HG03354 (cell line): Measurements from ENCODE around the gene SSRP1.

Experiments used
- ATAC-seq: cut with Tn5 transposase; IDR thresholded peaks from one replicate; pipeline ENCODE4 v1.9.1; 2021; ENCODE audit warnings: mild to moderate bottlenecking; ENCODE audit not compliant: unreplicated experiment, poor library complexity, severe bottlenecking

SSRP1 gene

DNA sequence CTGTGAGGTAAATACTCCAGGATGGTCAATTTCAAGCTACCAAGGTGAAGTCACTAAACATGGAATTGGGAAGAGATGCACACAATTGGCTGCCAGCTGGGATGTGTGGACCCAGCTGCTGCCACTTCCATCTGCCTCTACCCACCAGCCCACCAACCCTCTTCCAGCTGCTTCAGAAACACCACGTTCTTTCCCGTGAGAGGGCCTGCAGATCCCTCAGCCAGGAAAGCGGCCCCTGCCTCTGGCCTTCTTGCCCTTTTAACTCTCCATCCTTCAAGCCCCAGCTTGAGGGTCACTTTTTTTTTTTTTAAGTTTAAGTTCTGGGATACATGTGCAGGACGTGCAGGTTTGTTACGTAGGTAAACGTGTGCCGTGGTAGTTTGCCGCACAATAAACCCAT, 25.3 kb upstream of the SSRP1 start:
- ATAC-seq = no peak

DNA sequence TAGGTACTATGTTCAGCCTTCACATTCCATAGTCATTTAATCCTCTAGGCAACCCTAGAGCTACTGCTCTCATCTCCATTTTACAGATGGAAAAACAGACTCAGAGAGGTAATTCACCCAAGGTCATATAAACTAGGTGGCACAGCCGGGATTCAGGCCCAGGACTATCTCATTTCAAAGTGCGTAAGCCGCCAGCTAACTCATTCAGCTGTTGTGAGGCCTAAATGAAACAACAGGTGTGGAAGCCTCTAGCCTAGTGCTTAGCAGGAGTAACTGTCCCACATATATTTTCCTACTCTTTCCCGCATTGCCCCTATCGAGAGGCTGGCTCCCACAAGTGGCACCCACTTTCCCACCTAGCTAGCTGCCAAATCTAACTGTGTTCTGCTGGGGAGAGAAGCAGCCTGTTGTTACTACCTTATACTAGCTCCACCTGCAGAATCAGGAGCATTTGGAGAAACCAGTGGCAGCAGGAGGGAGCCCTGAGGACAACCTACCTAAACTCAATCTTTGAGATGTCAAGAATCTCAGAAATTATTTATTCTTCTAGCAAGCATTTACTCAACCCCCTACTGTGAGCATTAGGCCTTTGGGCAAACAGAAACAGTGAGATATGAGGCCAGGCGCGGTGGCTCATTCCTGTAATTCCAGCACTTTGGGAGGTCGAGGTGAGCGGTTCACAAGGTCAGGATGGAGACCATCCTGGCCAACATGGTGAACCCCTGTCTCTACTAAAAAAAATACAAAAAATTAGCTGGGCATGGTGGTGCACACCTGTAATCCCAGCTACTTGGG, 24.4 kb upstream of the SSRP1 start:
- ATAC-seq = no peak

DNA sequence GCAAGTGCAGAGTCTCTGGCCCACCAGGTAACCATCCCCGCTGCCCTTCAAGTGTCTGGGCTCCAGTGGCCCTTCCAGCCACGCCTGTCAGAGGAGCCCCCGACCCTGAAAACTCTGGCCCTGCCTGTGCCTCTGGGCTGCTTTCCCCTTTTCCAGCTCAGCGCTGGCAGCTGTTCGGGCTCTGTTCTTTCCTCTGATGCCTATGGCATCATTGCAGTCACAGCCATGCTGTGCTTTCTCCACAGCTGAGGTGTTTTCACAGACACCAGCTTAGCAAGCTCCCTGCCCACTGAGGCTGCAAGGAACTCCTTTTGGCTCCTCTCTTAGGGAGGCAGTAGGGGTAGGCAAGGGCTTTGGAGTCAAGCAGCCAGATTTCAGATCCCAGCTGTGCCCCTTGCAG, 23.7 kb upstream of the SSRP1 start:
- no peak for ATAC-seq

DNA sequence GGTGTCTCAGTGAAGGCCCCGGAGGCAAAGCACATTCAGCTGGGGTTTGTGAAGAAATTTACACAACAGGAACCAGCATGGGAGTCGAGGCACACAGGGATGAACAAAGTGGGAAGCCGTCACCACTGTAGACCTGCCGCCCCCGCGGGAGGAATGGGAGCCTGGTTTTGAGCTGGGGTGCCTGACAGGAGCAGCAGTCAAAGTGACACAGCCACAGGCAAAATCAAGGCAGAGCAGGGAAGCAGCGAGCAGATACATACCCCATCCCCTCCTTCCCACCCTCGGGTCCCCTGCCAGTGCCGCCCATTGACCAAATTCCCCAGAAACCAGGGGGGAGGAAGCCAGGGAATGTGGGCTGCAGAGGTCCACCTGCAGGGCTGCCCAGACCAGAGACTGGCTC, 23.3 kb upstream of the SSRP1 start:
- no peak for ATAC-seq

DNA sequence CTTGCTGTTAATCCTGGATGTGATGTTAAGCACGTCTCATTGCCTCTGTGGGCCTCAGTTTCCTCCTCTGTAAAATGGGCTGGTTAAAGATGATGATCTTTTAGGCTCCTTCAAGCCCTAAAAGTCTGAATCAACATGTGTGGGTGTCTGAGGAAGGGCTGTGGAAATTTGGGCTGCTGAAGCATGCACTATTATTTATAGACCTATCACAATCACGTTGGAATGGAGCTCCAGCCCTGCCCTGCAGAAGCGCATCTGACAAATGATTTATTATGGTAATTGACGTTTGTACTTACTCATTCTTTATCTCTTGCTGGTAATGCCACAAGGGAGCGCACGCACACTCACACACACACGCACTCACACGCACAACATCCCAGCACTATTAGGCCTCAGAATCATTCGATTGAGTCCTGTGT, 22.9 kb upstream of the SSRP1 start:
- no peak for ATAC-seq

DNA sequence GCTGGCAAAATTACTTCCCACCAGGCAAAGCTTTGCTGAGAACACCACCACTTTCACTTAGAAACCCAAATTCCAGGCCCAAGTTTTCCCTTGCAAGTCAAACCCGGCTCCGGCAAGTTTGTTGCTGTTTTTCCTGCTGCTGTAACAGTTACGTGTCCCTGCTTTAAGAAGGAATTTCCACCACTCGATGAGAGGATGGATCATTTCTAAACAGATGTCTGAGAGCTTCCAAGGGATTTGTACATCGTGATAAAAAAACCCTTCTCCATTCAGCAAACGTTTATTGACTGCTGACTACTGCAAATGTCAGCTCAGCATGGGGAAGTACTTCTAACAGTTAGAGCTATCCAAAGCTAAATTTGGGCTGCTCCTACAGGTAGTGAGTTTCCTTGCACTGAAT, 22.2 kb upstream of the SSRP1 start:
- ATAC-seq = no peak

DNA sequence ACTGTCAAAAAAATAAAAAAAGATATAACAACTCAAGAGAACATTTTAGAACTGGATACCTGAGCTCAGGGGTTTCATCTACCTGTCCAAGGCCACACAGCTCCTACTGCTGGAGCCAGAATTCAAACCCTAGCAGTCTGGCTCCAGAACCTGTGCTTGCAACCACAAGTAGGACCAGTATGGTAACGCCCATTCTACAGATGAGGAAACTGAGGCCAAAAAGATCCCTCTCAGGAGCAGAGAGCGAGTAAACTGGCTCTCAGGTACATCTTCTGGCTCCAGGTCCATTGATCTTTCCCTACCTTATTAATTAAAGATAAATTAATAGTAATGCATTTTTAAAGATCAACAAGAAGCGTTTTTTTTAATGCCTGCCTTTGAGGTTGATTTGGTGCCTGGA, 21.6 kb upstream of the SSRP1 start:
- ATAC-seq = no peak

DNA sequence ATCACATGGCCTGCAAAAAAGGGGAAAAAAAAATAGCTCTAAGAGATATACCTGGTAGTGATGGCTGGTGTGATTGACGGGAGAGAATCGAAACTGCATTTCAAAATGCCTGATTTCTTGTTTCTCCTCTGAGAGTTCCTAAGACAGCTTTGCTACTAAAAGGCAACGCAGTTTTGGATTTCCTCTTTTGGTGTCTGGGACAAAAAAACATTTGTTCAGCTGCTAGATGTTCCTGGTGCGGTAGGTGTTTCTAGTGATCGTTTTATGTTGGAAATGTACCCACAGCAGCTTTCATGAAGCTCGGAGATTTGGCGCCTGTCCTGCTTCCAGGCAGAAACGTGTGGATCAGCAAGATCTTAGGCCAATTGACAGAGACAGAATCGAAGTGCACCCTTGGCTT, 20.6 kb upstream of the SSRP1 start:
- no peak for ATAC-seq

DNA sequence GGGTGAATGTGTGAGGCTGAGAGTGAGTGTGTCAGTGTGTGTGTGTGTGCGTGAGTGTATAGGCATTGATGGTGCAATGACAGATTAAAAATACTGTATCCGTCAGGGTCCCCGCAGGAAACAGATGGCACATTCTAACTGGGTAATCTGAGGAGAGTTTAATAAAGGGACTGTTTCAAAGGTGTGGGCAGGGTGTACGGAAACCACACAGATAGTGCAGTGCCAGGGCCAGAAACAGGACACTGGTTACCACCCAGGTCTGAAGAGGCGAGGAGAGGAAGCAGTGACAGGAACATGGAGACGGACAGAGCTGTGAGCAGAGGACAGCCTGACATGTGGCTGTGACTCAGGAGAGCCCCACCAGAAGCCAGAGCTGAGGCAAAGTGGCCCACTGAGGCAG, 19.0 kb upstream of the SSRP1 start:
- no peak for ATAC-seq

DNA sequence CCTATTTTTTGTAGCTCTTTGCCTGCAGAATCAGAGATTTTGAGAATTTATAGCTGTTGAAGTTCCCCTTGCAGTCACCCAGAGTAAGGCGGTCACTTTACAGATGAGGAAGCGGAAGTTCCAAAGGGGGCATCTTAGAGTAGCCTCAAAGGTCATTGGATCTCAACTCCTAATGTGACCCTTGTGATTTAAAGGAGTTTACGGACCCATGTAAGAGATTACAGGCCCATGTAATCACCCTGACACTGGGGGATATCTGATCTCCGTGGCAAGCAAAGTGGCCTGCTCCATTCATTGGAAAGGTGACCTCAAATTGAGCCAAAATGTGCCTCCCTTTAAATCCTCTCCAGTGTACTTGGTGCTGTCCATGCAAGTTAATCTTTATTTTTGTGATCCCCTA, 18.2 kb upstream of the SSRP1 start:
- no peak for ATAC-seq

DNA sequence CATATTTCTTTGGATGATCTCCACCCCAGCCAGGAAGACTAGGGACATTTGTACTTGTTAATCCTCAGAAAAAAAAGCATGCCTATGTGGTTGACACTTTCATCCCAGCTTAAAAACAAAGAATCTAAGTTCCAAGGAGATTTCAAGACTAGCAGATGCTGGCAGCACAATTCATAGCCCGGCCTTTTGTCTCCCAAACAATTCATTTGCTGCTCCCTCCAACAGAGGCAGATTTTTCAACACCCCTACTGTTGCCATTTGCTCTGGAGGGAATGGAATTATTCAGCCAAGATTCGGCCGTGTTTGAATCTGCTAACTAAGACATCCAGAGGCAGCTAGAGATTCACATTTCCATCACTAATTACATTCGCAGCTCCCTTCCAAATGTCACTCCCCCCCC, 17.8 kb upstream of the SSRP1 start:
- ATAC-seq = no peak

DNA sequence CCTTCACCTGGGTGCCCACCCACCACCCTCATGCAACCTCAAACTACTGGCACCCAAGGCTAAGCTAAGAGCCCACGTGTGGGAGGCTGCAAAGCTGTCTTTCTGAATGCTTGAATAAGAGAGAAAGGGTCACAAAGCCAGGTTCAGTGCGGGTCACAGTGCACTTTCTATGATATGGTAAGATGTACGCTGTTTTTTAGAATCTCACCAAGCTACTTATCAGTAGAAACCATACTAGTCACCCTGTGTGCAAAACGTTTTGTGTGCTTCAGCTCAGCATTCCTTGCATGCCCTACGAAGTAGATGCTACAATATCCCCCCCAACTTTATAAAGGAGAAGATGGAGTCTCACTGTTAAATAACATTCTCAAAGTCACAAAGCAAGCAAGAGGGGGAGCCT, 17.3 kb upstream of the SSRP1 start:
- no peak for ATAC-seq

DNA sequence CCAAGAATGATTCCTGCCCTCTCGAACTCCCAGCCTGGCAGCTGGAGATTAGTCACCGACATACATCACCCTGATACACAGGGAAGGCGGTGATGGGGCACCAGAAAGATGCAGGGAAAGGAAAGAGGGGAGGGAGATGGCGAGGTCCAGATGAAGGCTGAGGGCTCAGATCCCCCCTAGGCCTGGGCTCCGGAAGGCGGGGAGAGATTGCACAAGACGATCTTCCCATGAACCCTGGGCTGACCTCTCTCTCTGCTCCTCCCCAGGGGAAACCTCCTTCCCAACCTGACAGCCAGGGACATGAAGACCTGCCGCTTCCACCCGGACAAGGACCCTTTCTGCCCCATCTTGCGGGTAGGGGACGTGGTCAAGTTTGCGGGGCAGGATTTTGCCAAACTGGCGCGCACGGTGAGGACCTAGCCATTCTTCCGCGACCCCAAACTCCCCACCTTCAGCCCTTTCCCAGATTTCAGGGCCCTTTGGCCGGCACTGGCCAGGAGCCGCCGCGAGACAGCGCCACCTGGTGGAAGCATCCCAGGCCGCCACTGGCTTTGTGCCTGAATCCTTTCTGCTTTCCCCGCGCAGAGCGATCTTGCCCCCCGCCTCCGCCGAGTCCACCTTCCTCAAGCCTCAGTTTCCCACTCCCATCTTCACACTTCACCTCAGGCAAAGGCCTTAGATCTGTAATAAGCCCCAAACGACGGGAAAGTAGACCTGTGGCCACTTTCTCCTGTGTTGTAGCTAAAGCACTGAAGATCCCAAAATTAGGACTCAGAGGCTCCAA, 14.0 kb upstream of the SSRP1 start:
- ATAC-seq = no peak

DNA sequence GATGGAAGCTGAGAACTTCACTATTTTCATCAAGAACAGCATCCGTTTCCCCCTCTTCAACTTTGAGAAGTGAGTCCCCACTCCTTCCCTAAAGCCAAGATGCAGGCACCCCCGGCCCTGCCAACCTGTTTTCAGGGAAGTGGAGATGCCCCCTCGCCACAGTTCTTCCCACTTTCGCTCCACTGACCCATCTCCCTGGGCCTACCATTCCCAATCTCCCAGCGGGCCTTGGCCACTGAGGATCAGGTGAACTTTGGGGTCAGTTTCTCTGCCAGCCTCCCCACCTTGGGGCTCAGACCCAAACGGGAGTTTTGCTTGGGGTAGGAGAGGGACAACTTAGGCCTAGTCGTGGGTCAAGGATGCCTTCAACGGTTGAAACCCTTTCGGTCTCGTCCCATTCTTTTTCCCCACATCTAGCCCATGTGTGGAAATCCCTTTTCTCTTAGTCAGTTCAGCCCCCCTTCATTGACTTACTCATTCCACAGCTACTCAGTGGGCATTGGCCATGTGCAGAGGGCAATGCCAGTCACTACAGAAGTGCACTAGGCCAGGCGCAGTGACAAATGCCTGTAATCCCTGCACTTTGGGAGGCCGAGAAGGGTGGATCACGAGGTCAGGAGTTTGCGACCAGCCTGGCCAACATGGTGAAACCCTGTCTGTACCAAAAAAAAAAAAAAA, 13.1 kb upstream of the SSRP1 start:
- ATAC-seq = no peak

DNA sequence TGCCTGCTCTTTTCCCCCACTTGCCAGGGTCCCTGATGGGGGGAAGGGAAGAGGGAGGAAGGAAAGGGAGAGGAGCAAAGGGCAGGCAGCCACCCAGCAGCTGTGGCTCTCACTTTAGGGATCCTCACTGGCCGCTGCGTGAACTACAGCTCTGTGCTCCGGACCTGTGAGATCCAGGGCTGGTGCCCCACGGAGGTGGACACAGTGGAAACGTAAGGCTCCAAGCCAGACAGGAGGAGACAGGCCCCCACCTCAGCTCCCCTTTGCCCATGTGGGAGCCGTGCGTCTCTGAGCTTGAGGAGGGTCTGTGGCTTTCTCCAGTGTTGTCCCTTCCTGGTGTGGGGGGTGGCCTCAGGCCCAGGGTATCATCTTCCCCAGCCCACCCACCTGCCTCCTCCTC, 12.4 kb upstream of the SSRP1 start:
- ATAC-seq = no peak

DNA sequence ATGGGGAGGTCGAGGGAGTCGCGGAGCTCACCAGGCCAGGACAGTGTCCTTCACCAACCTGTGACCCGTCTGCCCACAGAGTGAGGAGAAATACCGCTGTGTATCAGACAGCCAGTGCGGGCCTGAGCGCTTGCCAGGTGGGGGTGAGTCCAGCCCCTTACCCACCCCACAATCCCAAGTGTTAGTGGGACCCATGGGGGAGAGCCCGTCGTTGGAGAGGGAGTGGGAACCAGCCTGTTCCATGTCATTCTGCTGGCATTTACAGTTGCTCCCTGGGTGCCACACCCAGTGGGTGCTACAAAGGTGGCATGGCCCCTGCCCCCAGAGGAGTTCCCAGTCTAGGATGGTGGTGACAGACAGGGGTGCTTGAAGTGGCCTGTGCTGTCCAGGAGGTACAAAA, 11.6 kb upstream of the SSRP1 start:
- ATAC-seq = no peak

DNA sequence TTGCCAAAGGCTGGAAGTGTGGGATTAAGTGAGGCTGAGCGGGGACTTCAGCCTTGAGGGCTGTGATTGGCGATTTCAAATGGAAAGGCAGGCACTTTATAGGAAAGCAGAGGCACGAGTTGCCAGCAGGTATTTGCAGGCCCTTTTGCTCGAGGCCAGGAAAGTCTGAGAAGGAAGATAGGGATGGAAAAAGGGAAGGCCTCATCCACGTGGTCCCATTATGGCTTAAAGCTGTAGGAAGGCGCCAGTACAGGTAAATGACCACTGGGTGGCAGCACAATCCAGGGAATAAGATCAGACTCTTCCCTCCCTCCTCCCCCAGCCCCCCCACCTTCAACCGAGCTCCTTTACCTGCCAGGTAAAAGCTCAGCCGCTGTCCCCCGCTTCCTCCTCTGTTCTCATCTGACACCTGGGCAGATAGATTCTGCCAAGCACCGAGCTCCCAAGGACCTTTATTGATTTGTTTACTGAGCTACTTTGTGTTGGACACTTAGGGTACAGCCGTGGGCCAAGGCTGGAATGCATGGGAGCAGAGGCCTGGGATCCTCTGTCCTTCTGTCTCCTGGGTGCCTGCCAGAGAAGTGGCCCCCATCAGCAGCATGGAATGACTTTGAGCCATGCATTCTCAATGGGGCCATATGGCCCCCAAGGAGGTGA, 10.0 kb upstream of the SSRP1 start:
- ATAC-seq = peak; percentile 79

DNA sequence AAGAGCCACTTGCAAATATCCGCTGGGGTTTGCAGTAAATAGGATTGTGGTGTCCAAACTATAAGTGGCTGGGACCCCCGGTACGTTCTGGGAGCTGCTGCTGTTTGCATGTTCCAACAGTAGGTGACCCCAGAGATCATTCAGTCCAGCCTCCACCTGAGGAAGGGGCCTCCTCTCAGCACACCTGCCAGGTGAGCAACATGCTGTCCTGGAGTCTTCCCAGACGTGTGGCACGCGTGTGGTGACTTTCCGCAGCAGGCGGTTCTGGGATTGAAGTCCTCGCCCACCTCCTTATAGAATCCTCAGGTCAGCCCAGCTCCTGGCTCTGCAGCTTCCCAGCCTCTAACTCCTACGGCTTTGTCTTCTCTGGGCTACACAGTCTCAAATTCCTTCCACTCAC, 9.1 kb upstream of the SSRP1 start:
- ATAC-seq = no peak

DNA sequence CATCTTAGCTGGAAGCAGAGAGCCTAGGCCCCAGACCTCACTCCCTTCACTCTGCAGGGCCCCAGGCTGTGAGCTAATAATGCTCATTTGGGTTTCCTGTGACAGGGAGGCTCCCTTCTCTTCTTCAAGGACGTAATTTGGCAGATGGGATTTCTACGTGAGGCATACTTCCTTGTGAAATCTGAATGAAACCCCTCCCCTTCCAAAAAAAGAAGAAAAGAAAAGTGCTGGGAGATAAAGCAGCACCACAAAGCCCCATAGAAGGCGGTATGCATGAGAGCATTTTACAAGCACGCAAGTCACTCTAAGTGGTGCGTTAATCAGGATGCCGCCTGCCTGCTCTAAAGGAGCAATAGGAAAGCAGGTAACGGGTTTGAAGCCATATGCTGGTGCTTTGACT, 8.1 kb upstream of the SSRP1 start:
- ATAC-seq = no peak

DNA sequence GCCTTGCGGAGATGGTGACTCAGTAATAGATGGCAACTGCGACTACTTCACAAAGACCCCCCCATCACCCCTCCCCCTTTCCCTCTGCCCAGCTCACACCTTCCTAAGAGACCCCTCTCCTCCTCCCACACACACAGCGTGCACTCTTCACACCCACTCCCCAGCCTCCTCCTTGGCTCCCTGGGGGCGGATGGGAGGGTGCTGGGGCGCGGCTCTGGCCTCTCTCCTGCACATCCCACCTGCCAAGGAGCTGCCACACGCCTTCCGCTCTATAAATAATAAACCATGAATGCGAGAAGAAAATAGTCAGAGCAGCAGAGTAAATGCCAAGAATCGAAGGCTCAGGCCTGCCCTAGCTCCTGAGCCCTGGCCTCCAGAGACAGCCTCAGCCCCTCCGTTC, 7.0 kb upstream of the SSRP1 start:
- ATAC-seq = no peak
